Naive B cell (primary cell): ENCODE results near the gene SIRPB1. TPM values are rescaled to one million over a fixed set of nuclear protein-coding genes. Genes with fewer than 3 reads are reported as not detected.

Source experiments
- ATAC-seq, 2 donors: fragments of 150-1000 bp; cut with Tn5 transposase; 2 replicates each; pipeline ENCODE4 v1.10.0; 2021; ENCODE audit warnings: low read depth in 2 of 2, mild to moderate bottlenecking in 2 of 2, moderate library complexity in 2 of 2
- DNase-seq: peaks from one replicate; pipeline ENCODE4 v3.0.0; 2022
- H3K27ac Mint-ChIP-seq, 6 donors: one replicate each; pipeline ENCODE4 v1.8.0; 2020 to 2022; ENCODE audit warnings: mild to moderate bottlenecking in 6 of 6, mixed read lengths in 6 of 6, moderate library complexity in 5 of 6, inconsistent platforms in 2 of 6
- H3K27me3 Mint-ChIP-seq, 3 donors: one replicate each; pipeline ENCODE4 v1.8.0; 2021 to 2022; ENCODE audit warnings: mixed read lengths in 3 of 3, mild to moderate bottlenecking in 1 of 3
- H3K36me3 Mint-ChIP-seq, 2 donors: one replicate each; pipeline ENCODE4 v1.8.0; 2020 to 2022; ENCODE audit warnings: mixed read lengths in 2 of 2, inconsistent platforms in 1 of 2, mild to moderate bottlenecking in 1 of 2
- H3K4me1 Mint-ChIP-seq, 3 donors: one replicate each; pipeline ENCODE4 v1.8.0; 2020 to 2022; ENCODE audit warnings: mixed read lengths in 3 of 3, inconsistent platforms in 1 of 3, mild to moderate bottlenecking in 1 of 3, moderate library complexity in 1 of 3
- H3K4me3 Mint-ChIP-seq, 8 donors: one replicate each; pipeline ENCODE4 v1.8.0; 2020 to 2022; ENCODE audit warnings: mild to moderate bottlenecking in 8 of 8, mixed read lengths in 8 of 8, moderate library complexity in 8 of 8, inconsistent platforms in 2 of 8
- H3K9me3 Mint-ChIP-seq, 7 donors: one replicate each; pipeline ENCODE4 v1.8.0; 2020 to 2022; ENCODE audit warnings: mixed read lengths in 7 of 7, mild to moderate bottlenecking in 5 of 7, inconsistent platforms in 2 of 7, moderate library complexity in 1 of 7
- polyA plus RNA-seq, 6 donors: library from polyadenylated mRNA; unstranded; fragments of 300-500 nt; fragmentation: Illumina TruSeq; gene quantifications; one replicate each; pipeline ENCODE4 v1.2.3, GENCODE V29; 2021; ENCODE audit warnings: low read depth in 6 of 6

The SIRPB1 gene
- polyA plus RNA-seq = 1 to 10 TPM in 3 of 6 donors, under 1 TPM in 2, not detected in 1; 0.45 to 2.0 (median 1.9) TPM

GRCh38 chr20:1619861-1620444 is at the start of gene SIRPB1:
Gene SIRPB1, minus strand, starts transcription at chr20:1620009. Its CDS starts 65 bp downstream, at chr20:1619944.
- Mint-ChIP-seq H3K36me3 (no peaks in the 10 kb centered on the region), H3K27ac (peak within 1 kb of the TSS; percentile 19 to 87 (median 44)), H3K9me3 (peaks cover 0 to 8% (median 6%) of the 10 kb centered on the region in 7 donors), H3K4me1 (peaks cover 53 to 76% (median 64%) of the 10 kb centered on the region in 3 donors), H3K4me3 (peak within 1 kb of the TSS in 7 of 8 donors; percentile 15 to 69 (median 35)), H3K27me3 (no peaks in the 10 kb centered on the region)
- DNase-seq (peak; percentile 9), ATAC-seq (peak; percentile 53 to 57)

- Mint-ChIP-seq H3K27me3 (peaks cover 0 to 28% (median 9%) of the 10 kb centered on the region in 3 donors), H3K9me3 (peaks cover 0 to 4% (median 0%) of the 10 kb centered on the region in 7 donors), H3K4me1 (peaks cover 9 to 32% (median 9%) of the 10 kb centered on the region in 3 donors), H3K27ac (no peak overlapping the region), H3K4me3 (no peak overlapping the region), H3K36me3 (no peaks in the 10 kb centered on the region)
- no peak for DNase-seq
- ATAC-seq = no peak
Observed at GRCh38 chr20:1669304-1669703, 49.5 kb upstream of the SIRPB1 start.

DNA sequence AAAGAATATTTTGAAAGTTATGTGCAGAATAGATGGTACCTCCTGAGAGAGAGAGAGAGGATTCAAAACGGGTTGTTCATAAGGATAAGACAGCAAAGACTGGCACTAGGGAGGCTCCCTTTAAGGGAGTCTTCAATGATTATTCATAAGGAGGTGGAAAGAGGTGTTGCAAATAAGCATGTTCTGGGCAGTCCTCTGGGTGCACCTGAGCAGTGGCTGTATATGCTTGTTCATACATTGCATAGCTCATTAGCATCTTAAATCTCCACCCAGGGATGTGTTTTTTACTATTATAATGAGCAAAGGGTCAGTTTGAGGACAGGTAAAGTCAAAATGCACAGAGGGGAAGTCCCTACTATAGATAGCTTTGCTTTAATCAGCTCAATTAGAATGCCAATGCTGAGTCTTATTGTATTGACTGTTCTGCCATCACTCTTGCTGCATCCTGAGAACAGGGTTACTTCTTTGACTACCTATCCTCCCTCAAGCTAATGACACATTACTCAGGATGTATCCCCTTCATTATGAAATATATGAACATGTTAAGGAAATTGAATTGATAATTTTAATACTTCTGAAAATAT is 47.8 kb upstream of the SIRPB1 start:
- Mint-ChIP-seq H3K27me3 (peaks cover 0 to 21% (median 9%) of the 10 kb centered on the region in 3 donors), H3K4me3 (no peak overlapping the region), H3K36me3 (no peaks in the 10 kb centered on the region), H3K27ac (peak overlapping the region in 1 of 6 donors; percentile 12), H3K4me1 (peaks cover 16 to 44% (median 18%) of the 10 kb centered on the region in 3 donors), H3K9me3 (peaks cover 0 to 4% (median 0%) of the 10 kb centered on the region in 7 donors)
- no peak for DNase-seq
- ATAC-seq = no peak

DNA sequence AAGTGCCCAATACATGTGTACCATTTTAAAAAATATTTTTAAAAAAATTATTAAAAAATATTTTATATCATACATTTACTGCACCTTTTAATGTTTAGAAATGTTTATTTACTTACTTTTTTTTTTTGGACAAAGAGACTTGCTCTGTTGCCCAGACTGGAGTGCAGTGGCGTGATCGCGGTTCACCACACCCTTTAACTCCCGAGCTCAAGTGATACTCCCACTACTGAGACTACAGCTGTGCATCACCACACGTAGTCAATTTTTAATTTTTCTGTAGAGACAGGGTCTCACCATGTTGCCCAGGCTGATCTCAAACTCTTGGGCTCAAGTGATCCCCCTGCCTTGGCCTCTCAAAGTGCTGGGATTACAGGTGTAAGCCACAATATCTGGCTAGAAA is 47.0 kb upstream of the SIRPB1 start:
- H3K9me3 Mint-ChIP-seq = peaks cover 0 to 4% (median 0%) of the 10 kb centered on the region in 7 donors
- peaks cover 0 to 21% (median 9%) of the 10 kb centered on the region in 3 donors for H3K27me3 Mint-ChIP-seq
- no peak overlapping the region for H3K27ac Mint-ChIP-seq
- ATAC-seq = no peak
- peaks cover 16 to 44% (median 18%) of the 10 kb centered on the region in 3 donors for H3K4me1 Mint-ChIP-seq
- no peak overlapping the region for H3K4me3 Mint-ChIP-seq
- H3K36me3 Mint-ChIP-seq = no peaks in the 10 kb centered on the region
- DNase-seq = no peak

DNA sequence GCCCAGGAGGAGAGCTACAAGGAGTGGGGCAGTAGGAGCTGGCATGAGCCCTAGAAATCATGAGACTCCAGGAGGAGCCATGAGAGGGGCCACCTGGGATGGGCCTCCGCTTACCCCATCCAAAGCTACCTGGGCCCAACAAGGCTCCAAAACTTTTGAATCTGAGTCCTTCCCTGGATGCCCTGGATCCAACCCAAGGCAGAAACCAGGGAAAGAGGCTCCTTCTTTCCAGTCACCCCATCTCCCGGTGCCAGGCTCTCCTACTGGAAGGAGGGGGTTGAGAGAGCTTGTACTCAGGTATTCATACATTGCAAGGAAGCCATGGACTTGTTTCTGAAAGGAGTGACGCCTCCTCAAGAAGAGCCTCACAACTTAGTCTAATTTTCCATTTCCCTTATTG is 45.5 kb upstream of the SIRPB1 start:
- H3K27ac Mint-ChIP-seq = peak overlapping the region in 2 of 6 donors; percentile 70 to 77
- peaks cover 18 to 49% (median 19%) of the 10 kb centered on the region in 3 donors for H3K4me1 Mint-ChIP-seq

DNA sequence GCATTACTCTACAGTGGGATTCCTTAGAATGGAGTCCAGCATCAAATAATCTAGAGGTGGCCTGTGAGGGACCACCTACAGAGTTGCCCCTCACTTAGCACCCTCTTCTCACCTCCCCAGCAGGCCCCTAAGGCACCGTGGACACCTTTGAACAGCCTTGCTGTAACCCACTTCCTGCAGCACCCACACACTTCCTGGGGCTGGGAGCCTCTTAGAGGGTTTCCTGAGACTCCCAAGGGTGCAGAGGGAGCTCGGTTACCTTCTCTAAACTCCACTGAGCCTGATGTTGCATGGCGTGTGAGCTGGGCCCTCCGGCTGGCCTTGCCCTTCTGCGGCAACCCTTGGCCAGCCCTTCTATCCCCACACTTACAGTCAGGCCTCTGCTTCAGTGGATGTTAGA is 45.1 kb upstream of the SIRPB1 start:
- peaks cover 0 to 1% (median 0%) of the 10 kb centered on the region in 7 donors for H3K9me3 Mint-ChIP-seq
- H3K27me3 Mint-ChIP-seq = peaks cover 0 to 10% (median 0%) of the 10 kb centered on the region in 3 donors
- no peak for DNase-seq
- H3K27ac Mint-ChIP-seq = peak overlapping the region in 3 of 6 donors; percentile 33 to 77 (median 70)
- no peaks in the 10 kb centered on the region for H3K36me3 Mint-ChIP-seq
- peaks cover 18 to 49% (median 19%) of the 10 kb centered on the region in 3 donors for H3K4me1 Mint-ChIP-seq
- no peak for ATAC-seq
- peak overlapping the region in 6 of 8 donors; percentile 18 to 77 (median 52) for H3K4me3 Mint-ChIP-seq

More for the DNA sequence above, 45.5 kb upstream of the SIRPB1 start:
- DNase-seq (no peak), ATAC-seq (no peak)
- Mint-ChIP-seq H3K9me3 (peaks cover 0 to 1% (median 0%) of the 10 kb centered on the region in 7 donors), H3K36me3 (no peaks in the 10 kb centered on the region), H3K27me3 (peaks cover 0 to 11% (median 1%) of the 10 kb centered on the region in 3 donors), H3K4me3 (peak overlapping the region in 5 of 8 donors; percentile 18 to 75 (median 47))

DNA sequence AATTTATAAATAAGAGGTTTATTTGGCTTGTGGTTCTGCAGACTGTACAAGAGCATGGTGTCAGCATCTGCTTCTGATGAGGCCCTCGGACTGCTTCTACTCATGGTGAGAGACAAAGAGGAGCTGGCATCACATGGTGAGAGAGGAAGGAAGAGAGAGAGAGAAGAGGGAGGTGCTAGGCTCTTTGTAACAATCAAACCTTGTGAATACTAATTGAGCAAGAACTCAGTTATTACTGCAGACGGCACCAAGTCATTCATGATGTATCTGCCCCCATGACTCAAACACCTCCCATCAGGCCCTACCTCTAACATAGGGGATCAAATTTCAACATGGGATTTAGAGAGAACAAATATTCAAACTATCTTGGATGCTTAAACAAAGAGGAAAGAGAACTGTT is 44.1 kb upstream of the SIRPB1 start:
- DNase-seq (no peak), ATAC-seq (no peak)

DNA sequence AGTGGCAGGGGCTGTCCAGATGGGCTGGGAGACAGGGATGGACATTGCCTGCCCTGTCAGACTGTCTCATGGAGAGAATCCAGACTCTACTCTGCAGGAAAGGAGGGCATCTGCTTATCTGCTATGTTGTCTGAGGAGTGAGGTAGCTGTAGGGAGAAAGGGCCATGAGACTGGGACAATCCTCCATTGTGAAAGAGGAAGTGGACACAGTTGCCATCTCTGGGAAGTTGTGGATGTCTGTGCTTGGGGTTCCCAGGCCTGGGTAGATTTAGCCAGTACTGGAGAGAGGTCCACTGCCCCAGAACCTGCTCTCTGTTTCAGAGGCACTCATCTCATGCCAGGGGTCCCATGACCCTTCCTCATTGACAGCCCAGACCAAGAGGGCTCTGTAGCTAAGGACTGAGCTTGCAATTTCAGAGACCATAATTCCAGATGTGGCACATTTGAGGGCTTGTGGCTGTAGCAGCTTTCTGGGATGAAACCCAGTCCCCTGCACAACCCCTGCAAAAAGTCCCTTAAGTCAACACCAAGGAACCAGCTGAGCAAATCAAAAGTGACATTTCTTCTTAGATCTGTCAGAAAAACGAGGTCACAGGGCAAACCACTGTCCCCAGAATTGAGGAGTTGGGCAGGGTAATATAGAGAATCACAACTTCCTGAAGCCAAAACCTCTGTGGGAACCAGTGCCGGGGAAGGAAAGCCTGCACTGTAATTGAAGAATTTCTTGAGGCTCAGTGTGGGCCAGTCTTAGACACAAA is 41.9 kb upstream of the SIRPB1 start:
- no peak for DNase-seq
- H3K27ac Mint-ChIP-seq = peak overlapping the region in 1 of 6 donors; percentile 16

More for the DNA sequence above, 44.1 kb upstream of the SIRPB1 start:
- peak overlapping the region in 3 of 6 donors; percentile 5 to 75 (median 24) for H3K27ac Mint-ChIP-seq
- no peaks in the 10 kb centered on the region for H3K36me3 Mint-ChIP-seq
- H3K4me1 Mint-ChIP-seq = peaks cover 18 to 49% (median 19%) of the 10 kb centered on the region in 3 donors
- peaks cover 0 to 8% (median 4%) of the 10 kb centered on the region in 3 donors for H3K27me3 Mint-ChIP-seq
- peak overlapping the region in 6 of 8 donors; percentile 13 to 58 (median 19) for H3K4me3 Mint-ChIP-seq
- peaks cover 0 to 1% (median 0%) of the 10 kb centered on the region in 7 donors for H3K9me3 Mint-ChIP-seq

GRCh38 chr20:1660246-1660645 is 40.4 kb upstream of the SIRPB1 start:
- peaks cover 18 to 31% (median 19%) of the 10 kb centered on the region in 3 donors for H3K4me1 Mint-ChIP-seq
- no peak for ATAC-seq

More for the DNA sequence above, 41.9 kb upstream of the SIRPB1 start:
- Mint-ChIP-seq H3K27me3 (peaks cover 8 to 16% (median 10%) of the 10 kb centered on the region in 3 donors), H3K36me3 (no peaks in the 10 kb centered on the region), H3K4me1 (peaks cover 18 to 39% (median 19%) of the 10 kb centered on the region in 3 donors), H3K9me3 (no peaks in the 10 kb centered on the region), H3K4me3 (no peak overlapping the region)
- no peak for ATAC-seq

DNA sequence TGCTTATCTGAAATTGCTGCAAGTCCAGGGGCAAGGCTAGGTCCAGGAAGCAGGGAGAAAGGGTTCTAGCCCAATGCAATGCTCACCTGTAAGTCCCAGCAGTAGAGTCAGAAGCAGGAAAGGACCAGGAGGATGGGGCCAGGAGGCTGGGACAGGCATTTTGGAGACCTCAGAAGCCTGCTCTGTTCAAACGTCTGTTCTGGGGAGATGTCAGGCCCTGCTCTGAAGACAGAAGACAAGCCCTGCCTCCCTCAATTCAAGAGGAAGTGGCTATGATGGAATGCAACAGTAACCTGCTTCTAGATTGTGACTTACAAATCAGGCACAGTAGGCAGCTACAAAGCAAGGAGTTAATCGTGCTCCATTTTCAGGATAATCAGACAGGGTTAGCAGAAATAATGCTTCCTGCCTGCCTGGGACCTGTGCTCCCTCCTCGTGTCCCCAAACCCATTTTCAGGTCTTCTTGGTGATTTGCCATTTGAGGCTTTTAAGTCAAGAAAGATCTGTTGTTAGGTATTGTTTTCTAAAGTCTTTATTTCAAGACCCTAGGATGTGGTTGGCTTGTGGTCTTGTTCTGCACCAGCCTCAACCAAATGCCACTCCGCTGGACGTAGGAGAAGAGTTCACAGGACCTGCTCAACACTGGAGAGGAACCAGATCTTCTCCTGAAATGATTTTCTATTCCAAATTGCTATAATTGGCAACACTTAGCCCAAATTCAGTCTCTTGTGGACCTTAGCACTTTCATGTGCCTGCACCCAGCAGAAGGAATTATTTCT is 37.9 kb upstream of the SIRPB1 start, which contains the start of gene SIRPG:
SIRPG (minus strand) TSS at position 224 of the 779 bp plus-strand sequence; CDS start at position 159, 65 bp downstream.
- H3K4me1 Mint-ChIP-seq = peaks cover 0 to 9% (median 3%) of the 10 kb centered on the region in 3 donors
- DNase-seq (no peak), ATAC-seq (no peak)
- H3K4me3 Mint-ChIP-seq = no peak within 1 kb of the TSS
- H3K9me3 Mint-ChIP-seq = peaks cover 0 to 5% (median 0%) of the 10 kb centered on the region in 7 donors
- H3K36me3 Mint-ChIP-seq = no peaks in the 10 kb centered on the region
- H3K27me3 Mint-ChIP-seq = peaks cover 14 to 17% (median 16%) of the 10 kb centered on the region in 3 donors
- peak within 1 kb of the TSS in 1 of 6 donors; percentile 34 for H3K27ac Mint-ChIP-seq

More at GRCh38 chr20:1660246-1660645, 40.4 kb upstream of the SIRPB1 start:
- H3K9me3 Mint-ChIP-seq = no peaks in the 10 kb centered on the region
- no peak overlapping the region for H3K4me3 Mint-ChIP-seq
- no peak overlapping the region for H3K27ac Mint-ChIP-seq
- H3K36me3 Mint-ChIP-seq = no peaks in the 10 kb centered on the region
- H3K27me3 Mint-ChIP-seq = peaks cover 10 to 16% (median 14%) of the 10 kb centered on the region in 3 donors
- no peak for DNase-seq

GRCh38 chr20:1656844-1657243 is 37.0 kb upstream of the SIRPB1 start:
- Mint-ChIP-seq H3K4me3 (no peak overlapping the region), H3K27me3 (peaks cover 14 to 17% (median 16%) of the 10 kb centered on the region in 3 donors), H3K4me1 (peaks cover 0 to 9% (median 3%) of the 10 kb centered on the region in 3 donors), H3K27ac (no peak overlapping the region), H3K9me3 (peaks cover 0 to 5% (median 0%) of the 10 kb centered on the region in 7 donors), H3K36me3 (no peaks in the 10 kb centered on the region)
- no peak for DNase-seq
- ATAC-seq = no peak

DNA sequence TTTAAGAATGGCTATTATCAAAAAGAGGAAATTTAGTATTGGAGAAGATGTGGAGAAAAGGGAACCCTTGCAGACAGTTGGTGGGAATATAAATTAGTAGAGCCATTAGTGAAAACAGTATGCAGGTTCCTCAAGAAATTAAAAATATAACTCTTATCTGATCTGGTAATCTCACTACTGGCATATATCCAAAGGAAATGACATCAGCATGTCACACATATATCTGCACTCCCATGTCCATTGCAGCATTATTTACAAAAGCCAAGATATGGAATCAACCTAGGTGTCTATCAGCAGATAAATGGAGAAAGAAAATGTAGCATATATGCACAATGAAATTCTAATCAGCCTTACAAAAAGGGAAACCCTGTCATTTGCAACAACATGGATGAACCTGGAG is 35.2 kb upstream of the SIRPB1 start:
- DNase-seq (no peak), ATAC-seq (no peak)
- H3K27me3 Mint-ChIP-seq = peaks cover 16 to 26% (median 23%) of the 10 kb centered on the region in 3 donors
- H3K36me3 Mint-ChIP-seq = no peaks in the 10 kb centered on the region
- peaks cover 0 to 5% (median 4%) of the 10 kb centered on the region in 3 donors for H3K4me1 Mint-ChIP-seq
- no peak overlapping the region for H3K4me3 Mint-ChIP-seq
- H3K27ac Mint-ChIP-seq = no peak overlapping the region
- peaks cover 0 to 5% (median 0%) of the 10 kb centered on the region in 7 donors for H3K9me3 Mint-ChIP-seq
